GM19023 (cell line): ENCODE results near the gene LDLRAD4.

Source experiments
- ATAC-seq: cut with Tn5 transposase; IDR thresholded peaks from one replicate; pipeline ENCODE4 v1.9.1; 2021; ENCODE audit warnings: mild to moderate bottlenecking, moderate library complexity; ENCODE audit not compliant: unreplicated experiment

The LDLRAD4 gene

GRCh38 chr18:13280070-13280795, 61.7 kb downstream of the LDLRAD4 start:
- no peak for ATAC-seq

- no peak for ATAC-seq
These were observed 62.8 kb downstream of the LDLRAD4 start for GRCh38 chr18:13281406-13281805.

GRCh38 chr18:13283746-13284145, 65.2 kb downstream of the LDLRAD4 start:
- ATAC-seq, result no peak

GRCh38 chr18:13284330-13285027, 65.9 kb downstream of the LDLRAD4 start:
- ATAC-seq, result no peak

GRCh38 chr18:13285874-13286273, 67.3 kb downstream of the LDLRAD4 start:
- ATAC-seq, result no peak

GRCh38 chr18:13286456-13287125, 68.0 kb downstream of the LDLRAD4 start:
- ATAC-seq, result no peak

GRCh38 chr18:13287372-13287771, 68.8 kb downstream of the LDLRAD4 start:
- ATAC-seq, result no peak

- peak; percentile 42 for ATAC-seq
These were observed 70.1 kb downstream of the LDLRAD4 start for GRCh38 chr18:13288509-13289133.

GRCh38 chr18:13289481-13290205, 71.1 kb downstream of the LDLRAD4 start:
- ATAC-seq, result no peak

GRCh38 chr18:13290856-13291271, 72.3 kb downstream of the LDLRAD4 start:
- no peak for ATAC-seq

GRCh38 chr18:13291299-13291698, 72.7 kb downstream of the LDLRAD4 start:
- no peak for ATAC-seq

- no peak for ATAC-seq
These were observed 73.3 kb downstream of the LDLRAD4 start for GRCh38 chr18:13291745-13292447.

GRCh38 chr18:13292736-13293135, 74.2 kb downstream of the LDLRAD4 start:
- no peak for ATAC-seq

- ATAC-seq, result no peak
These were observed 75.7 kb downstream of the LDLRAD4 start for GRCh38 chr18:13294309-13294708.

GRCh38 chr18:13295894-13296293, 77.3 kb downstream of the LDLRAD4 start:
- no peak for ATAC-seq

- ATAC-seq, result no peak
These were observed 78.5 kb downstream of the LDLRAD4 start for GRCh38 chr18:13296867-13297574.

- no peak for ATAC-seq
These were observed 79.7 kb downstream of the LDLRAD4 start for GRCh38 chr18:13298262-13298661.

GRCh38 chr18:13300029-13300428, 81.5 kb downstream of the LDLRAD4 start:
- no peak for ATAC-seq

GRCh38 chr18:13300796-13301195, 82.2 kb downstream of the LDLRAD4 start:
- no peak for ATAC-seq

GRCh38 chr18:13302040-13302439, 83.5 kb downstream of the LDLRAD4 start:
- no peak for ATAC-seq
